Stimulated activated CD8-positive, alpha-beta memory T cell treated with anti-CD3 and anti-CD28 coated beads, Interleukin-4, amount 100 ng/mL, for 24 hours (primary cell): ENCODE measurements around the gene PIGH.
"Not testable (repeated sequence)": the region's sequence is repeated elsewhere in the genome, so short reads cannot be mapped to it uniquely, and the experiment has no call there.

Experiments
- DNase-seq: peaks from one replicate; pipeline ENCODE4 v3.0.0-alpha.2; 2020; ENCODE audit warnings: low read depth

The PIGH gene

GRCh38 chr14:67609642-67610310 is 9.7 kb upstream of the PIGH start:
- DNase-seq: no peak

- DNase-seq: no peak
Measured at GRCh38 chr14:67607646-67608045, 7.6 kb upstream of the PIGH start.

GRCh38 chr14:67602995-67603545 is 3.0 kb upstream of the PIGH start:
- DNase-seq: no peak

- no peak for DNase-seq
Measured at GRCh38 chr14:67602076-67602475, 2.0 kb upstream of the PIGH start.

GRCh38 chr14:67600562-67600974 is 500 bp upstream of the PIGH start:
- DNase-seq: not testable (repeated sequence)

- no peak for DNase-seq
Measured at GRCh38 chr14:67595392-67595791, 4.7 kb downstream of the PIGH start.

- not testable (repeated sequence) for DNase-seq
Measured at GRCh38 chr14:67593650-67594049, 6.4 kb downstream of the PIGH start.

- DNase-seq: no peak
Measured at GRCh38 chr14:67589204-67589770, 10.8 kb downstream of the PIGH start.

GRCh38 chr14:67586369-67586768 is 13.7 kb downstream of the PIGH start:
- no peak for DNase-seq

GRCh38 chr14:67584978-67585377 is 15.1 kb downstream of the PIGH start:
- no peak for DNase-seq

GRCh38 chr14:67583711-67584644 is 16.1 kb downstream of the PIGH start:
- no peak for DNase-seq

- no peak for DNase-seq
Measured at GRCh38 chr14:67582061-67582460, 18.0 kb downstream of the PIGH start.

- no peak for DNase-seq
Measured at GRCh38 chr14:67581643-67582042, 18.4 kb downstream of the PIGH start.

GRCh38 chr14:67580336-67581171 is 19.5 kb downstream of the PIGH start:
- no peak for DNase-seq

GRCh38 chr14:67579636-67580035 is 20.4 kb downstream of the PIGH start:
- DNase-seq: no peak

- DNase-seq: no peak
Measured at GRCh38 chr14:67579040-67579439, 21.0 kb downstream of the PIGH start.

GRCh38 chr14:67577909-67578749 is 21.9 kb downstream of the PIGH start:
- DNase-seq: no peak

GRCh38 chr14:67577181-67577808 is 22.8 kb downstream of the PIGH start:
- no peak for DNase-seq

GRCh38 chr14:67576216-67576955 is 23.7 kb downstream of the PIGH start:
- no peak for DNase-seq

GRCh38 chr14:67575684-67576083 is 24.4 kb downstream of the PIGH start:
- DNase-seq: no peak
